ENCODE results near the gene DNMT1. TPM values are rescaled to one million over a fixed set of nuclear protein-coding genes. Genes with fewer than 3 reads are reported as not detected.

The DNMT1 gene
- polyA plus RNA-seq, 4 donors: 89.1 to 111 (median 105) TPM

- DNase-seq (ENCODE audit: low read depth in 4 of 4, low spot score in 3 of 4): no peak
Measured at GRCh38 chr19:10116085-10116865, 78.5 kb downstream of the DNMT1 start.

GRCh38 chr19:10115392-10116084 lies 79.2 kb downstream of the DNMT1 start:
- no peak for DNase-seq (ENCODE audit: low read depth in 4 of 4, low spot score in 3 of 4)

GRCh38 chr19:10114651-10115391 lies 79.9 kb downstream of the DNMT1 start:
- DNase-seq (ENCODE audit: low read depth in 4 of 4, low spot score in 3 of 4): no peak

GRCh38 chr19:10113964-10114650 lies 80.6 kb downstream of the DNMT1 start:
- no peak for DNase-seq (ENCODE audit: low read depth in 4 of 4, low spot score in 3 of 4)

- no peak for DNase-seq (ENCODE audit: low read depth in 4 of 4, low spot score in 3 of 4)
Measured at GRCh38 chr19:10113592-10113963, 81.2 kb downstream of the DNMT1 start.

- DNase-seq (ENCODE audit: low read depth in 4 of 4, low spot score in 3 of 4): no peak
Measured at GRCh38 chr19:10112895-10113591, 81.7 kb downstream of the DNMT1 start.

GRCh38 chr19:10112037-10112761 lies 82.6 kb downstream of the DNMT1 start:
- no peak for DNase-seq (ENCODE audit: low read depth in 4 of 4, low spot score in 3 of 4)

- no peak for DNase-seq (ENCODE audit: low read depth in 4 of 4, low spot score in 3 of 4)
Measured at GRCh38 chr19:10111405-10111811, 83.3 kb downstream of the DNMT1 start, which contains the start of gene P2RY11. Gene P2RY11 (plus strand): TSS chr19:10111693. CDS start chr19:10111722, 29 bp downstream.

- no peak for DNase-seq (ENCODE audit: low read depth in 4 of 4, low spot score in 3 of 4)
Measured at GRCh38 chr19:10110972-10111317, 83.8 kb downstream of the DNMT1 start.

GRCh38 chr19:10110076-10110971 lies 84.4 kb downstream of the DNMT1 start:
- no peak for DNase-seq (ENCODE audit: low read depth in 4 of 4, low spot score in 3 of 4)

- no peak for DNase-seq (ENCODE audit: low read depth in 4 of 4, low spot score in 3 of 4)
Measured at GRCh38 chr19:10109528-10109927, 85.2 kb downstream of the DNMT1 start.

- no peak for DNase-seq (ENCODE audit: low read depth in 4 of 4, low spot score in 3 of 4)
Measured at GRCh38 chr19:10107817-10108367, 86.9 kb downstream of the DNMT1 start.

GRCh38 chr19:10107254-10107653 lies 87.5 kb downstream of the DNMT1 start:
- no peak for DNase-seq (ENCODE audit: low read depth in 4 of 4, low spot score in 3 of 4)

GRCh38 chr19:10106100-10106936 lies 88.4 kb downstream of the DNMT1 start, which contains the start of gene PPAN:
Gene PPAN (plus strand): TSS chr19:10106362. CDS start chr19:10106395, 33 bp downstream.
- DNase-seq (ENCODE audit: low read depth in 4 of 4, low spot score in 3 of 4): peak; percentile 93 to 97 (median 96)

GRCh38 chr19:10105509-10106099 lies 89.1 kb downstream of the DNMT1 start:
- no peak for DNase-seq (ENCODE audit: low read depth in 4 of 4, low spot score in 3 of 4)

GRCh38 chr19:10104665-10105508 lies 89.9 kb downstream of the DNMT1 start:
- DNase-seq (ENCODE audit: low read depth in 4 of 4, low spot score in 3 of 4): no peak
